ENCODE results near the gene CERT1.

CERT1 gene

DNA sequence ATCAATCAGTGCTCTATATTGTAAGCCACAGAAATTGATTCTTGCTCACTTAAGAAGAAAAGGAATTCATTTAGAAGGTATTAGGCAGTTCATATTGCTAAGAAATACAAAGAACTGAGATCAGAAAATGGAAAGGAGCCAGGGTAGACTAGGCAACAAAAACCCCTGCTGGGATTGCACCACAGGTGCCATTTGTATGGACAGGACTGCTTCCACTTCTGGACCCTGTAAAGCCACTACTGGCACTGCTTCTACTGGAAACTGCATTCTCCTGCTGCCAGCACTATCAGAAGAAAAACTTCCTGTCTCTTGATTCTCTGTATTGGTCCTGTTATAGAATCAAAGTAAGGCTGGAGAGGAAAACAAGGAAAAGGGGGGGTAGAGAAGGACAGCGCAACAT, 45.9 kb downstream of the CERT1 start:
- Histone ChIP-seq H3K23ac (ENCODE audit: low read length in 2 of 2) (no peak overlapping the region), H3K79me1 (replicated peaks; ENCODE audit: low read length, poor library complexity, severe bottlenecking) (peaks cover 33% of the 10 kb centered on the region), H3K27ac (ENCODE audit: low read length, poor library complexity, severe bottlenecking) (no peak overlapping the region), H2BK12ac (ENCODE audit: low read length in 2 of 2) (no peak overlapping the region), H3K9ac (ENCODE audit: low read length) (no peak overlapping the region), H3K36me3 (ENCODE audit: control insufficient read depth in 1 of 2, insufficient read depth in 2 of 2, low read depth in 1 of 2, low read length in 2 of 2) (no peaks in the 10 kb centered on the region), H3K18ac (ENCODE audit: low read depth in 1 of 2, low read length in 2 of 2) (no peak overlapping the region), H3K9me3 (ENCODE audit: control insufficient read depth, low read length) (peaks cover 27% of the 10 kb centered on the region), H4K8ac (ENCODE audit: low read length) (no peak overlapping the region), H3K27me3 (ENCODE audit: control insufficient read depth in 1 of 2, insufficient read depth in 1 of 2, low read length in 2 of 2) (no peaks in the 10 kb centered on the region), H3K4me3 (ENCODE audit: insufficient read depth in 1 of 2, low read depth in 1 of 2, low read length in 2 of 2) (no peak overlapping the region), H2BK15ac (ENCODE audit: low read depth, poor library complexity, severe bottlenecking) (no peak overlapping the region), H2BK120ac (ENCODE audit: low read depth, low read length) (no peak overlapping the region), H3K4me2 (ENCODE audit: low read length, poor library complexity, severe bottlenecking) (no peak overlapping the region), H4K91ac (ENCODE audit: low read length) (no peak overlapping the region), H2BK5ac (ENCODE audit: low read depth, low read length, poor library complexity, severe bottlenecking) (no peak overlapping the region), H2AK5ac (ENCODE audit: low read length, severe bottlenecking) (no peak overlapping the region), H2AFZ (ENCODE audit: low read depth, low read length) (no peak overlapping the region), H3K14ac (ENCODE audit: low read length in 2 of 2) (no peak overlapping the region), H3K4ac (ENCODE audit: low read depth in 1 of 2, low read length in 2 of 2) (no peak overlapping the region), H3K4me1 (ENCODE audit: control insufficient read depth, insufficient read depth, low read depth, low read length) (peaks cover 2% of the 10 kb centered on the region)
- WGBS = 100% methylated on average over 1 of the region's 1 CpG
- no peak for DNase-seq

DNA sequence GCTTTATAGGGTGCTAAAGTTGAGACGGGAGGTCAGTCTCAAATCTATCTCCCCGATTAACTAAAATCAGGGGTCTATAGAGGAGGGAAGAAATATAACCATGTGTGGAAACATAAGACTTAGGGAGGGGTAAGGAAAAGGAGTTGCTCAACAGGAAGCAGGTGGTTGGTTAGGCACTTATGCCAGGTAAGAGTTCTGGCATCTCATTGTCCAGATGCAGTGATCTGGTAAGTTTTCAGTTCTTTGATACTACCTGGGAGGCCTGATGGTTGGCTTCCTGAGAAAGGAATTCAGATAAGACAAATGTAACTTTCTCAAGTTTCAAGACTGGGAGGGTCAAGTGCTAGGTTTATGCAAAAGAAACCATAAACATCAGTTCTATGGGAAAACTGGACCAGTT, 47.7 kb downstream of the CERT1 start:
- Histone ChIP-seq H3K4ac (ENCODE audit: low read depth in 1 of 2, low read length in 2 of 2) (no peak overlapping the region), H2BK120ac (ENCODE audit: low read depth, low read length) (no peak overlapping the region), H3K18ac (ENCODE audit: low read depth in 1 of 2, low read length in 2 of 2) (no peak overlapping the region), H4K91ac (ENCODE audit: low read length) (no peak overlapping the region), H2BK5ac (ENCODE audit: low read depth, low read length, poor library complexity, severe bottlenecking) (no peak overlapping the region), H3K27me3 (ENCODE audit: control insufficient read depth in 1 of 2, insufficient read depth in 1 of 2, low read length in 2 of 2) (no peaks in the 10 kb centered on the region), H2AK5ac (ENCODE audit: low read length, severe bottlenecking) (no peak overlapping the region), H3K4me3 (ENCODE audit: insufficient read depth in 1 of 2, low read depth in 1 of 2, low read length in 2 of 2) (no peak overlapping the region), H3K27ac (ENCODE audit: low read length, poor library complexity, severe bottlenecking) (no peak overlapping the region), H2AFZ (ENCODE audit: low read depth, low read length) (no peak overlapping the region), H3K36me3 (ENCODE audit: control insufficient read depth in 1 of 2, insufficient read depth in 2 of 2, low read depth in 1 of 2, low read length in 2 of 2) (peaks cover 0 to 2% of the 10 kb centered on the region in 2 experiments), H3K79me1 (replicated peaks; ENCODE audit: low read length, poor library complexity, severe bottlenecking) (peaks cover 33% of the 10 kb centered on the region), H2BK12ac (ENCODE audit: low read length in 2 of 2) (no peak overlapping the region), H3K23ac (ENCODE audit: low read length in 2 of 2) (no peak overlapping the region), H2BK15ac (ENCODE audit: low read depth, poor library complexity, severe bottlenecking) (no peak overlapping the region), H3K4me1 (ENCODE audit: control insufficient read depth, insufficient read depth, low read depth, low read length) (peaks cover 2% of the 10 kb centered on the region), H3K9me3 (ENCODE audit: control insufficient read depth, low read length) (peaks cover 9% of the 10 kb centered on the region), H3K14ac (ENCODE audit: low read length in 2 of 2) (no peak overlapping the region), H3K9ac (ENCODE audit: low read length) (no peak overlapping the region), H3K4me2 (ENCODE audit: low read length, poor library complexity, severe bottlenecking) (no peak overlapping the region), H4K8ac (ENCODE audit: low read length) (no peak overlapping the region)
- no peak for DNase-seq
- WGBS = 86% methylated on average over 2 of the region's 2 CpGs

DNA sequence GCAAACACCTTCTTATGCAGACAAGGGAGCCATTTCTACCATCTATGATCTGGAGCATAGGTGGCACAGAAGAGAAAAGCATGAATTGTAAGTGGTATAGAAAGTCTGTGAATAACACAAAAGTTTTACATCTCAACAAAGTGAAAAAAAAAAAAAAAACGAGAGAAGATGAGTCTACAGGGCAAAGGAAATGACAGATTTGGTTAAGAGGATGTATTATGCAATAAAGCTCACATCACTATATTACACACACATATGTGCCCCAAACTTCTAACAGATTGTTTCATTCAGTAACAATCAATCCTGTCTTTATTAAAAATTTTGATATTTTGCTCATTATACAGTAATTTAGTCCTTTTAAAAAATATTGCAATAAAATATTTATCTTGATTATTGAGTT, 49.8 kb downstream of the CERT1 start:
- no CpG with 5 or more reads among the region's 1 CpG for WGBS
- H3K27ac ChIP-seq (ENCODE audit: low read length, poor library complexity, severe bottlenecking) = no peak overlapping the region
- H3K18ac ChIP-seq (ENCODE audit: low read depth in 1 of 2, low read length in 2 of 2) = no peak overlapping the region
- no peak overlapping the region for H3K4me3 ChIP-seq (ENCODE audit: insufficient read depth in 1 of 2, low read depth in 1 of 2, low read length in 2 of 2)
- no peak overlapping the region for H2BK5ac ChIP-seq (ENCODE audit: low read depth, low read length, poor library complexity, severe bottlenecking)
- H3K4me2 ChIP-seq (ENCODE audit: low read length, poor library complexity, severe bottlenecking) = no peak overlapping the region
- no peak overlapping the region for H2AFZ ChIP-seq (ENCODE audit: low read depth, low read length)
- no peak overlapping the region for H2BK15ac ChIP-seq (ENCODE audit: low read depth, poor library complexity, severe bottlenecking)
- no peak overlapping the region for H2BK120ac ChIP-seq (ENCODE audit: low read depth, low read length)
- peaks cover 29% of the 10 kb centered on the region for H3K79me1 ChIP-seq (replicated peaks; ENCODE audit: low read length, poor library complexity, severe bottlenecking)
- H3K4me1 ChIP-seq (ENCODE audit: control insufficient read depth, insufficient read depth, low read depth, low read length) = peaks cover 2% of the 10 kb centered on the region
- H3K4ac ChIP-seq (ENCODE audit: low read depth in 1 of 2, low read length in 2 of 2) = no peak overlapping the region
- no peak overlapping the region for H2AK5ac ChIP-seq (ENCODE audit: low read length, severe bottlenecking)
- H4K8ac ChIP-seq (ENCODE audit: low read length) = no peak overlapping the region
- H3K9me3 ChIP-seq (ENCODE audit: control insufficient read depth, low read length) = no peaks in the 10 kb centered on the region
- peaks cover 3 to 15% of the 10 kb centered on the region in 2 experiments for H3K36me3 ChIP-seq (ENCODE audit: control insufficient read depth in 1 of 2, insufficient read depth in 2 of 2, low read depth in 1 of 2, low read length in 2 of 2)
- H4K91ac ChIP-seq (ENCODE audit: low read length) = no peak overlapping the region
- H3K14ac ChIP-seq (ENCODE audit: low read length in 2 of 2) = no peak overlapping the region
- no peaks in the 10 kb centered on the region for H3K27me3 ChIP-seq (ENCODE audit: control insufficient read depth in 1 of 2, insufficient read depth in 1 of 2, low read length in 2 of 2)
- no peak overlapping the region for H3K9ac ChIP-seq (ENCODE audit: low read length)
- H2BK12ac ChIP-seq (ENCODE audit: low read length in 2 of 2) = no peak overlapping the region
- H3K23ac ChIP-seq (ENCODE audit: low read length in 2 of 2) = no peak overlapping the region
- peak; percentile 17 for DNase-seq

GRCh38 chr5:75460942-75461610, 50.4 kb downstream of the CERT1 start:
- H2BK15ac ChIP-seq (ENCODE audit: low read depth, poor library complexity, severe bottlenecking) = no peak overlapping the region
- H2BK120ac ChIP-seq (ENCODE audit: low read depth, low read length) = no peak overlapping the region
- no peak overlapping the region for H3K9ac ChIP-seq (ENCODE audit: low read length)
- H3K4ac ChIP-seq (ENCODE audit: low read depth in 1 of 2, low read length in 2 of 2) = no peak overlapping the region
- 77% methylated on average over 5 of the region's 8 CpGs for WGBS
- DNase-seq = no peak
- H4K8ac ChIP-seq (ENCODE audit: low read length) = no peak overlapping the region
- no peak overlapping the region for H3K4me3 ChIP-seq (ENCODE audit: insufficient read depth in 1 of 2, low read depth in 1 of 2, low read length in 2 of 2)
- H3K4me1 ChIP-seq (ENCODE audit: control insufficient read depth, insufficient read depth, low read depth, low read length) = peaks cover 2% of the 10 kb centered on the region
- no peak overlapping the region for H2AFZ ChIP-seq (ENCODE audit: low read depth, low read length)
- H3K27me3 ChIP-seq (ENCODE audit: control insufficient read depth in 1 of 2, insufficient read depth in 1 of 2, low read length in 2 of 2) = no peaks in the 10 kb centered on the region
- no peak overlapping the region for H3K4me2 ChIP-seq (ENCODE audit: low read length, poor library complexity, severe bottlenecking)
- H3K27ac ChIP-seq (ENCODE audit: low read length, poor library complexity, severe bottlenecking) = no peak overlapping the region
- no peak overlapping the region for H2AK5ac ChIP-seq (ENCODE audit: low read length, severe bottlenecking)
- H3K23ac ChIP-seq (ENCODE audit: low read length in 2 of 2) = no peak overlapping the region
- H3K14ac ChIP-seq (ENCODE audit: low read length in 2 of 2) = no peak overlapping the region
- H3K79me1 ChIP-seq (replicated peaks; ENCODE audit: low read length, poor library complexity, severe bottlenecking) = peaks cover 28% of the 10 kb centered on the region
- no peak overlapping the region for H2BK5ac ChIP-seq (ENCODE audit: low read depth, low read length, poor library complexity, severe bottlenecking)
- no peaks in the 10 kb centered on the region for H3K9me3 ChIP-seq (ENCODE audit: control insufficient read depth, low read length)
- H3K36me3 ChIP-seq (ENCODE audit: control insufficient read depth in 1 of 2, insufficient read depth in 2 of 2, low read depth in 1 of 2, low read length in 2 of 2) = peaks cover 3 to 15% of the 10 kb centered on the region in 2 experiments
- H4K91ac ChIP-seq (ENCODE audit: low read length) = no peak overlapping the region
- peak overlapping the region in 1 of 2 experiments; percentile 20 for H3K18ac ChIP-seq (ENCODE audit: low read depth in 1 of 2, low read length in 2 of 2)
- no peak overlapping the region for H2BK12ac ChIP-seq (ENCODE audit: low read length in 2 of 2)
